PC-3 (cell line): Measurements from ENCODE around the gene BATF3.

Source experiments
- EZH2 ChIP-seq: fragments of 300-600 bp; sonication (generic); IDR thresholded peaks from one replicate; pipeline ENCODE4 v1.6.1; 2017; ENCODE audit warnings: antibody characterized with exemption, mild to moderate bottlenecking, low read length; ENCODE audit not compliant: unreplicated experiment
- TF ChIP-seq, protein P1 (sequence below): fragments of 300-600 bp; sonication (generic); conservative IDR thresholded peaks from 2 replicates; pipeline ENCODE4 v1.5.1; 2017; ENCODE audit warnings: antibody characterized with exemption, low read depth, mild to moderate bottlenecking, low read length

DNA sequence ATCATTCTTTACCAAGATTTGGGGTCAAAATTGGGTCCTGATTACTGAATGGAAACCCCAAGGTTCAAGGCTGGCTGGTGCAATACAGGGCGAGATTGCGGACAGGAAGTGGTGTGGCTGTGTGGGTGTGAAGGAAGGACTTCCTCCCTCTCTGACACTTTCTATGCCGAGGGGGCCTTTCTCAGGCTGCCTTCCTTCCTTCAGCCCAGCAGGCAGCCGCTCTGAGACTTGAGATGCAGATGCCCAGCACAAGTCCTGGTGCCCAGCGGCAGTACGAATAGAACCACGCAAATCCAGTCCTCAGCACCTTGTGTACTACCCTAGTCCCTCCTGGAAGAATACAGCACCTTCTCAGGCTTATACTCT, 16.3 kb downstream of the BATF3 start:
- TF ChIP-seq, protein P1, sequence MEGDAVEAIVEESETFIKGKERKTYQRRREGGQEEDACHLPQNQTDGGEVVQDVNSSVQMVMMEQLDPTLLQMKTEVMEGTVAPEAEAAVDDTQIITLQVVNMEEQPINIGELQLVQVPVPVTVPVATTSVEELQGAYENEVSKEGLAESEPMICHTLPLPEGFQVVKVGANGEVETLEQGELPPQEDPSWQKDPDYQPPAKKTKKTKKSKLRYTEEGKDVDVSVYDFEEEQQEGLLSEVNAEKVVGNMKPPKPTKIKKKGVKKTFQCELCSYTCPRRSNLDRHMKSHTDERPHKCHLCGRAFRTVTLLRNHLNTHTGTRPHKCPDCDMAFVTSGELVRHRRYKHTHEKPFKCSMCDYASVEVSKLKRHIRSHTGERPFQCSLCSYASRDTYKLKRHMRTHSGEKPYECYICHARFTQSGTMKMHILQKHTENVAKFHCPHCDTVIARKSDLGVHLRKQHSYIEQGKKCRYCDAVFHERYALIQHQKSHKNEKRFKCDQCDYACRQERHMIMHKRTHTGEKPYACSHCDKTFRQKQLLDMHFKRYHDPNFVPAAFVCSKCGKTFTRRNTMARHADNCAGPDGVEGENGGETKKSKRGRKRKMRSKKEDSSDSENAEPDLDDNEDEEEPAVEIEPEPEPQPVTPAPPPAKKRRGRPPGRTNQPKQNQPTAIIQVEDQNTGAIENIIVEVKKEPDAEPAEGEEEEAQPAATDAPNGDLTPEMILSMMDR, result no peak
- no peak for TF ChIP-seq EZH2
